ENCODE measurements around the gene PGPEP1. TPM values are rescaled to one million over a fixed set of nuclear protein-coding genes. Genes with fewer than 3 reads are reported as not detected.

Gene PGPEP1
- total and polyA plus RNA-seq, 10 of the 15 experiments (the other 5 are each of a cell fraction or from before 2014, with no cell fraction given), result 13.8 to 39.4 (median 17.0) TPM

DNA sequence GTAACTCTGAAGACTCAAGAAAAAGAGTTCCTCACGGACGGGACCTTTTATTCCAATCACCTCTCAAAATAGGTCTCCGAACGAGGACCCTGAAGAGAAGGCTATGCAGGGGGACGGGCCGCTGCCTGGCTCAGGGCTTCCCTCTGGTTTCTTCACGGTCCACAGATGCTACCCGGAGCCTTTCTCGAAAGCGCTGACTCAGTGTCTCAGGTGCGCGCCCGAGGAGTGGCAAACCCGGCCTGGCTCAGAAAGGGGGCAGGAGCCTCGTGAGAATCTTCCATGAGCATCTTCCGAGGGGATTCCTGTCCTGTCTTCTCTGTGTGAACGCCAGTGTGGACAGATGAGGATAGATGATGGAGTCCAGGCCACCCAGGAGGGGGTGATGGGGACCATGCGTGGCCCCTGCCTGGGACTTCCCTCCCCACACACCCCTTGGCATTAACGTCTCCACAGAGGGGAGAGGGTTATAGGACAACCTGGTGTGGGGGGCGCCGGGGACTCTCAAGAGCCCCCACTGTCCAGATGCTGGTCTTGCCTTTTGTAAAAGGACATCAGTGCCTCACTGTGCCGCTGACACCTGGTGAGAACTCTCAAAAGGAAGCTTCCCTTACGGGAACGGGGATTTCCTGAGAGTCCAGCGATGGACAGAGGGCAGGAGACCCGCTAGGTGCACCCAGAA is 34.0 kb upstream of the PGPEP1 start (continued):
- TF ChIP-seq RCOR1 (conservative IDR thresholded peaks at IDR 0.05; ENCODE audit: low read depth, low read length) (no peak), CBX5 (IDR thresholded peaks at IDR 0.05; ENCODE audit: low read depth) (no peak)

DNA sequence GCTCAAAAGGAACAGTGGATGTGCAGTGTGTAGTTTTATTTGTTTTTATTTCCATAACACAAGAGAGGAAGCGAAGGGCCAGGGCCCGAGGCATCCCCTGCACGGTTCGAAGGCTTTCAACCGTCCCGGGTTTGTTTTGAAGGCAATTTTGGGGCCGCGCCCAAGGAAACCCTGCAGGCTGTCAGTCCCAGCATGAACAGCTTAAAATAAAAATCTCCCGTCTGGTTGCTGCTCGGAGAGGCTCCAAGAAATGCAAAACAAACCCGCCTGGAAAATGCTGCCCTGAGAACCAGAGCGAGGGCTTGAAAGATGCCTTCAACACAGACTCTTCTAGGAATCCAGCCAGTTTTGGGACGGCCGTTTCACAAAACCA is 33.5 kb upstream of the PGPEP1 start:
- 2% methylated on average over 14 of the region's 14 CpGs for WGBS (ENCODE audit: insufficient coverage, insufficient replicate concordance, low lambda C conversion rate, missing lambda C conversion rate)
- no peak for ATAC-seq
- ChIA-PET POLR2A (interaction anchor here (0.6 to 2.2 kb wide), 5 partner anchors 10 to 27 kb away, joined by 3 to 9 read pairs (median 3); partner anchors contain the start of genes JUND and LSM4), RAD21 (ENCODE audit: unreplicated experiment) (interaction anchor here (1.0 to 1.1 kb wide), 4 partner anchors 16 to 27 kb away, joined by 3 to 4 read pairs (median 3); partner anchors contain the start of gene LSM4), SMC1A (ENCODE audit: uncharacterized antibody, unreplicated experiment) (interaction anchor here (1.0 to 1.2 kb wide), 2 partner anchors 9 to 28 kb away, joined by 3 to 5 read pairs; no protein-coding TSS in a partner anchor), CTCF (interaction anchor here (0.7 to 1.0 kb wide), 2 partner anchors 22 to 27 kb away, joined by 3 to 9 read pairs; no protein-coding TSS in a partner anchor)
- in situ Hi-C loops (cut with MboI), result no loop called here
- TF ChIP-seq, protein P1, sequence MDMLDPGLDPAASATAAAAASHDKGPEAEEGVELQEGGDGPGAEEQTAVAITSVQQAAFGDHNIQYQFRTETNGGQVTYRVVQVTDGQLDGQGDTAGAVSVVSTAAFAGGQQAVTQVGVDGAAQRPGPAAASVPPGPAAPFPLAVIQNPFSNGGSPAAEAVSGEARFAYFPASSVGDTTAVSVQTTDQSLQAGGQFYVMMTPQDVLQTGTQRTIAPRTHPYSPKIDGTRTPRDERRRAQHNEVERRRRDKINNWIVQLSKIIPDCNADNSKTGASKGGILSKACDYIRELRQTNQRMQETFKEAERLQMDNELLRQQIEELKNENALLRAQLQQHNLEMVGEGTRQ (IDR thresholded peaks at IDR 0.05; ENCODE audit: borderline replicate concordance, low read depth, low read length), result no peak
- TF ChIP-seq ESRRA (IDR thresholded peaks at IDR 0.05; ENCODE audit: low read length), result no peak
- TF ChIP-seq TAF1 (IDR thresholded peaks at IDR 0.05; ENCODE audit: borderline replicate concordance, low read depth, low read length), result no peak
- Histone ChIP-seq H3K9me3 (replicated peaks; ENCODE audit: control insufficient read depth, insufficient read depth, low read length) (no peaks in the 10 kb centered on the region), H3K27ac (ENCODE audit: control insufficient read depth, insufficient read depth) (peak overlapping the region; percentile 56), H2AFZ (ENCODE audit: control insufficient read depth, low read depth, low read length) (no peak overlapping the region), H3K36me3 (ENCODE audit: control insufficient read depth in 2 of 2, insufficient read depth in 2 of 2, low read length in 1 of 2) (peaks cover 3 to 23% of the 10 kb centered on the region in 2 experiments; a peak in 3 of 4 replicates), H3K9ac (ENCODE audit: control insufficient read depth, insufficient read depth, low read length) (no peak overlapping the region), H3K4me1 (ENCODE audit: control insufficient read depth, insufficient read depth, low read length) (peaks cover 22% of the 10 kb centered on the region), H3K27me3 (replicated peaks in 1 of 2; ENCODE audit: control insufficient read depth in 2 of 2, insufficient read depth in 2 of 2, low read length in 1 of 2) (no peaks in the 10 kb centered on the region), H4K20me1 (ENCODE audit: control insufficient read depth, insufficient read depth) (no peaks in the 10 kb centered on the region), H3K4me2 (ENCODE audit: control insufficient read depth, insufficient read depth) (peak overlapping the region; percentile 32), H3K4me3 (no peak overlapping the region; the same call in 1 of the 2 replicates), H3K79me2 (ENCODE audit: control insufficient read depth, insufficient read depth, low read length) (peaks cover 20% of the 10 kb centered on the region)
- DNase-seq (ENCODE audit: low read depth, low spot score), result no peak
- BruUV-seq (replicated peaks), result no TSS peak
- no peak for FAIRE-seq
- intact Hi-C loops (cut with micrococcal nuclease; ENCODE audit: unreplicated experiment), result no loop called here
